Measurements from ENCODE around the gene WIZ. TPM values are rescaled to one million over a fixed set of nuclear protein-coding genes. Genes with fewer than 3 reads are reported as not detected.

WIZ gene
- total RNA-seq, 1 experiment from 2014 or later: 18.4 TPM

GRCh38 chr19:15466851-15467733 lies 17.3 kb upstream of the WIZ start:
- peak; percentile 14 for DNase-seq (ENCODE audit: low spot score)

DNA sequence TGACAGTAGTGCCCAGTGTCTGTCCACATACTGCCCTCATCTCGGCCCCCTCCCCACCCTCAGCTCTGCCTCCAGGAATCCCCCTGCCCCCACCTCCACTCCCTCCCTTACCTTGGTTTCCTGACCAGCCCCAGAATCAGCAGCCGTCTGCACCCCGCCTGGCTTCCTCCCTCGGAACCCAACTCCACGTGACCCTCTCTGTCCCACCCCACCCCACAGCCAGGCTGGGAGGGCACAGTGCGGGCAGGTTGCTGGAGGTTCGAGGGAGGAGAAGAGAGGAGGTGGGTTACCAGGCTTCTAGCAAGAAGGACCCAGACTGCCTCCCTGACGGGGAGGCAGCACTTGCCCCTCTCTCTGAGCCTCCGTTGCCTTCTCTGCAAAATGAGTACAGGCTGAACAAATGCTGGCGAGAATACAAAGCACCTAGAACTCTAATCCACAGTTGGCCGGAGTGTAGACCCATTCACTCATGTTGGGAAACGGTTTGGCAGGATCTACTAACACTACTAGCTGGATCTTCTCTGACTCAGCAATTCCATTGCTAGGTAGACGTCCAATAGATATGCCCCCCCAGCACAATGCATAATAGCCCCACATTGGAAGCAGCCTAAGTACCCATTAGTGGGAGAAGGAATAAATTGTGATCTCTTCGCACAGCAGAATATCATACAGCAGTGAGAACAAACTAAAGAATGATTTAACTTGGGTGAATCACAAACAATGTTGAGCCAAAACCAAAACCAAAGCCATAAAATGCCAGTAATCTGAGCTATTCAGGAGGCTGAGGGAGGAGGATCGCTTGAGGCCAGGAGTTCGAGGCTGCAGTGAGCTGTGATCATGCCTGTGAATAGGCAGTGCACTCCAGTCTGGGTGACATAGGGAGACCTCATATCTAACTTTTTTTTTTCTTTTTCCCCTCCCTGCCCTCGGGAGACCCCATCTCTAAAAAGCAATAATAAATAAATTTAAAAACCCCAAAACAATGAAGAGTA lies 14.9 kb upstream of the WIZ start, which contains the start of gene RASAL3:
Gene RASAL3 (minus strand): TSS at position 151 of the 992 bp plus-strand sequence. CDS start 186 bp downstream, outside the sequence.
- DNase-seq (ENCODE audit: low spot score): no peak

GRCh38 chr19:15463861-15464371 lies 14.2 kb upstream of the WIZ start:
- DNase-seq (ENCODE audit: low spot score): no peak

GRCh38 chr19:15461694-15462093 lies 11.9 kb upstream of the WIZ start:
- no peak for DNase-seq (ENCODE audit: low spot score)

GRCh38 chr19:15457701-15458484 lies 8.1 kb upstream of the WIZ start:
- DNase-seq (ENCODE audit: low spot score): no peak

DNA sequence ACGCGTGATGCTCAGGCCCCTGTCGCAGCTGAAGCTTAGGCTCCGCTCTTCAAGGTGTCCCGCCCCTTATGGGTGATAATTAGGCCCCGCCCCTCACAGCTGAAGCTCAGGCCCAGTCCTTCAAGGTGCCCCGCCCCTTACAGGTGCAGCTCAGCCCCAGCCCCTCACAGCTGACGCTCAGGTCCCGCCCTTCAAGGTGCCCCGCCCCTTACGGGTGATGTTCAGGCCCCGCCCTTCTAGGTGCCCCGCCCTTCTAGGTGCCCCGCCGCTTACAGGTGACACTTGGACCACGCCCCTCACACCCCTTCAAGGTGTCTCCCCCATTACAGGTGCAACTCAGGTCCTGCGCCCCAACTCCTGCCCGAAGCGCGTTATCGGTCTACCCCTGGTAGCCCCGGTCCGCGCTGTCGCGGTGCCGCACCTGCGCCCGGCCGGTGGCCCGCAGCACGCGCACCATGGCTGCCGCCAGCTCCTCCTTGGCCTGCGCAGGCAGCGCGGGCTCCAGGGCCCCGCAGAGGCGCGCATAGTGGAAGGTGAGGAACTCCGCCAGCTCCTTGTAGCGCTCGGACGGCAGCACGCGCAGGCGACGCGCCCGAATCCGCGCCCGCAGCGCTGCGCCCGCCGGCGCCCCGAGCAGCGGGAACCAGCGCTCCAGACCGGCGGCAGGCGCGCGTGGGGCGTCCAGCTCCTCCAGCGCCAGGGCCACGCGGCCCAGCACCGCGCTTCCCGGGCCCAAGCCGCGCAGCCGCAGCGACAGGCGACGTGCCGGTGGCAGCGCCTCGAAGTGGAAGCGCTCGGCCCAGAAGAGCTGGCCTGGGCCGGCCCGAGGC lies 7.3 kb upstream of the WIZ start:
- no peak for DNase-seq (ENCODE audit: low spot score)

- DNase-seq (ENCODE audit: low spot score): no peak
Measured at GRCh38 chr19:15456441-15456840, 6.7 kb upstream of the WIZ start.

DNA sequence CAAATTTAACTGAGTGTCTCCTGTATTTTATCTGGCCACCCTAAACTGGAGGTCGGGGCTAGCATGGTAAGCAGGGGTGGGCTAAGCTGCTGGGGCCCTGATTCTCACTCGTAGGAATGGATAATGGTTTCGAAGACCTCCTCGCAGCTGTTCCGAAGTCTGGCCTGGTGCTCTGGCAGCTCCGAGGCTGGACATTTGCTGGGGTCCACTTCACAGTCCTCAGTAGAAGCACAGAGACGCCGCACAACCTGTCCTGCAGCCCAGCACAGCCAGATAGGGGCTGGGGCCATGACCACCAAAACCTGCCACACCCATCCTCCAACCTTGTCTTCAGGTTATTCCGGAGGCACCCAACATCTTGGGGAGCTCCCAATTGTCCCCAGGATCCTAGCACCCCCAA lies 6.2 kb upstream of the WIZ start:
- no peak for DNase-seq (ENCODE audit: low spot score)

DNA sequence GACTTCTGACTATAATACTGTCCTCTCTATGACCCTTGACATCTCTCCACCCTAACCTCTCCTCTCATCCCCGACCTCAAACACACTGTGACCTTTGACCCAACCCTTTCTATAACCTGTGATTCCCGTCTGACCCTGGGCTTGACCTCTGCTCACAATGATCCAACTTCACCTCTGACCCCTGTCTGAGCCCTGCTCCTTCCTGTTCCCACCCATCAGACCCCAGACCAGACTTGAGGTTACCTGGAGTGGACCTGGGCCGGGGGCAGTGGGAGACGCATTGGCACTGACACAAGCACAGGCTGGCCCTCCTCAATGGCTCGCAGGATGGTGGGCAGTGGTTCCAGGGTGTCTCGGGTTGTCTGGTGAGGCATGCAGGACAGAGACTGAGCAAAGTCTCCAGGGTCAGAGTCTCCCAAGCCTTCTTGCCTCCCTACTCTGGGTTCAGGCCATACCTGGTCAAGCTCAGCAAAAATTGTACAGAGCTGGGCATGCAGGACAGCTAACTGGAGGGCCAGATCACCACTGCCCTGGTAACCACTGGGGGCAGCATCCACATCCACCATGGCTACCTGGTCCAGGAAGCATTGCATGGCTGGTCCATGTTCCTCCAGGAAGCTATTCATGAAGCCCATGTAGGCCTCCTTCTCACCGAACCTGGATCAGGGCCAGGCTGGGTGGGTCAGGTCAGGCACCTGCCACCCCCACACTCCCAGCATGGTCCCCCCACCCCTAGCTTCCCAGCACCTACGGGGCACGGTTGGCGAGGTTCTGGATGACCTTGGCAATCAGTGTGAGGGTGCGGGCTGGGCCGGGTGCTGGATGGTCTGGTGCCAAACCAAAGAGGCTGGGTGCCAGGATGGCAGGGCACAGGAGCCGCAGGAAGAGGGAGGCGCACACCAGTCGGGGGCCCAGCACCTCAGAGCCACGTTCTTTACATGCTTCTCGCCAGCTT lies 4.4 kb upstream of the WIZ start:
- no peak for DNase-seq (ENCODE audit: low spot score)

GRCh38 chr19:15453091-15453578 lies 3.4 kb upstream of the WIZ start:
- DNase-seq (ENCODE audit: low spot score): no peak

DNA sequence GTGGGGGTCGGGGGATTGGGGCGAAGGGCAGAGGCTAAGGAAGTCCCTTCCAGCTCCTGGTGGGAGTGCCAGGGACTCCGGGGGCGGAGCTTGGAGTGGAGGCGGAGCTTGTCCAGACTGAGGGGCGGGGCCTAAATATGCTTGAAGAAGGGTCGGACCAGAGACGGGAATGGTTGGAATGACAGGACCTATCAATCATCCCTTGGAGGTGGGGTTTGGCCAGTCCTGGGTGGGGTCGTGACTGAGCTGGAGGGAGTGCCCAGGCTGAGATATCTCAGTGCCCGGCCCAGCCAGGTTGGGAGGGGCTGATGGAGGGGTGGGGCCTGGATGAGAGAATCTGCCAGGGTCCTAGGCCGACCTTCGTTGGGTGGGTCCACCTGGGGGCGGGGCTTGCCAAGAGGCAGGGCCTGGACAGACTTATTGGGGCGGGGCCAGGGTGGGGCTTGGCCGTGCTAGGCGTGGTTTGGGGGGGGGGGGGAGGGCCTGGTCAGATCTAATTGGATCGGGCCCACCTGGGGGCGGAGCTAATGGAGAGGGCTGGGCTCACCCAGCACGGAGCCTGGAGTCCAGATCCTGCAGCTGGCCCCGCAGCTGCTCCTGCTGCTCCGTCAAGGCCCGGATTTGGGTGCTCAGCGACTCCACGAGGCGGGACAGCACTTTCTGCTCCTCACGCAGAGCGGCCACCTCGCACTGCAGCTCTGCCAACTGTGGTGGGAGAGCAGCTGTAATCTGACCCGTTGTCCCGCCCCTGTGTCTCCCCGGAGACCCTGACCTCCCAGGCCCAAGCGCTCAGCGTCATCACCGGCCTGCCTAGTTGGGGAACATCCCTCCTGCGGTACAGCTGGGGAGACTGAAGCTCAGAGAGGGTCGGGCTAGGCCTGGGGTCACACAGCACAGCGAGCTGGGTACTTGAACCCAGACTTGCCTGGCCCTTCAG lies 2.6 kb upstream of the WIZ start:
- peak; percentile 36 for DNase-seq (ENCODE audit: low spot score)

DNA sequence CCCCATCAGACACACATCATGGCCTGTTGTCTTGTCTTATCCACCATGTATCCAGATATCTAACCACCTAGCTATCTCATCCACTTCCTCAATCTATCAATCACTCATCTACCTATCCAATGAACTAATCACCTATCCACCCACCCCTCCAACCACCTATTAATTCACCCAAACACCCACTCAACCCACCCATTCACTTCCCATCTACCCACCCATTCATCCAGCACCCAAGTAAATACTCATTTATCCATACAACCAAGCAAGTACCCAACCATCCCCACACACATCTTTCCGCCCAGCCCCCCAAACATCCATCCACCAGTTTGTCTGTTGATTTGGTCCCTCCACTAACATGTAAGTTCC lies 753 bp upstream of the WIZ start:
- DNase-seq (ENCODE audit: low spot score): no peak

DNA sequence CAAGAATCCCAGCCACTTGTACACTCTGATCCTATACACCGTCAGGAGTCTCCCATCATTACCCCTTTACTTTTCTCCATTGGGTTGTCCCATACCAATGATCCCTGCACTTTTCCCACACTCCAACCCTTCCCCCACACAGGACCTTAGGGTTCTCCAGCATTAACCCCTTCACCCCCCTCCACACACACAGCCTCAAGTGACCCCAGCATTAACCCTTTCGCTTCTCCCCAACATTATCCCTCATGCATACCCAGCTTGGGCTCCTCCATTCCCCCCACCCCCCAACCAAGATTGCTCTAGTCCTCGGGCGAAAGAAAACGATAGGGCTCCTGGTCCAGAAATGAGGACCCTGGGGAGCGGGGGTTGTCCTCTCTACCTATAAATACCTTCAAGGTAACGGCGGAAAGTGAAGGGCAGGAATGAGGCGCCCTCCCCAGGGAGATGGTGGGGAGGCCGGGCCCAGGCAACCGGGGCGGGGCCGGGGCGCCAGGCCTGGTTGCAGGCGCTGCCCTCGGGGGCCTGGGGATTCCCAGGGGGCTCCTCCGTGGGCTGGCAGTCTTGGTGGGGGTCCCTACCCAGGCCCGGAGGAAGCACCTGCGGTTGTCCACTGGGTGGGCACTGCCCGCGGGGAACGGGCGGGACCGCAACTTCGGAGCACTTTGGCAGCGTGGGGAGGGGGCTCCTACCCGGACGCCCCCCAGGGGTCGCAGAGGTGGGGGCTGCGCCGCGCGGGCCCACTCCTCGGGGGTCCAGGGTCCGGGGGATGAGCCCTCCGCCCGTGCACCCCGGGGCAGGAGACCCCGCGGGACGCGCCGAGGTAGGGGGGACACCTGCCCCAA lies 757 bp downstream of the WIZ start:
- no peak for DNase-seq (ENCODE audit: low spot score)

DNA sequence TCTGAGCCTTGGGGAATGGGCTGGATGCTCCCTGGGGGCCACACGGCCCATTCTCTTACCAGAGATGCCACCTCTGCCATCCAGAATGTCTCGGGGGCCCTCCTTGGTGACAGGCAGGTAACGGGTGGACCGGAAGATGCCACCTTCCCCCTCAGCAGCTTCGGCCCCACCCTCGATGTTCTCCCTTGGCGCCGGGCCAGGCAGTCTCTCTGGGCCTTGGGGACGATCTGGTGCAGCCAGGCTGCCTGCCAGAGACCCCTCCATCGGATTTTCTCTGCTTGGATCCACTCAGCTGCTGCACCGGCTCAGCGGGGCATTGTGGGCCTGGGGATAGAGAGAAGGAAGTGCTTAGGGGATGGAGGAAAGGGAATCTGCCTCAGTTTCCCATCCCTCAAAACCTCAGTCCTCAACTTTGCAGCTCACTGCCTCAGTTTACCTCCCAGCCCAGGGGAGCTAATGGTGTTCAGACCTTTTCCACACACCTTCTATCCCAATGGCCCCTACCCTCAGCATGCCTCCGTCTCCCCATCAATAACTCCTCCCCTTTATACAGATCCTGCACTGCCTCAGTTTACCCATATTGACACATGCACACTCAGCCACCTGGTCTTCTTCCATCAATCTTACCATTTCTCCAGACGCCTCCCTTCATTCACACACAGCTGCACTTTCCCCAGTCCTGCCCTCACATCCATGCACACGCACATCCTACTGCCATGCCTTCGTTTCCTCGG lies 1.5 kb downstream of the WIZ start:
- no peak for DNase-seq (ENCODE audit: low spot score)

DNA sequence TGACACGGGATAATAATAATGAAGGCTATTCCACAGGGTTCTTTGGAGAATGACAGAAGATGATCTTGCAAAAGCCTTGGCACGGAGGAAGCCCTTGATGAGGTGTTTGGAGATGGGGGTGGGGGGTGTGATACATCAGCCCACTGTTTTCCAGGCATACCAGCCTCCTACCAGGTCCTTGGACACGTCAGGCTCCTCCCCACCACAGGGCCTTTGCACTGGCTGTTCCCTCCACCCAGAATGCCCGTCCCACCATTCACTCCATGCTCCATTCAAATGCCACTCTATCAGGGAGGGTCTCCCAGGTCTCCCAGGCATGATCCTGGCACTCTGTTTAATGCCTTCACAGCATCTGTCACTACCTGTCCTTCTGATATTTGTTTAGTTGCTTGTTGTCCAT lies 2.7 kb downstream of the WIZ start:
- DNase-seq (ENCODE audit: low spot score): no peak

DNA sequence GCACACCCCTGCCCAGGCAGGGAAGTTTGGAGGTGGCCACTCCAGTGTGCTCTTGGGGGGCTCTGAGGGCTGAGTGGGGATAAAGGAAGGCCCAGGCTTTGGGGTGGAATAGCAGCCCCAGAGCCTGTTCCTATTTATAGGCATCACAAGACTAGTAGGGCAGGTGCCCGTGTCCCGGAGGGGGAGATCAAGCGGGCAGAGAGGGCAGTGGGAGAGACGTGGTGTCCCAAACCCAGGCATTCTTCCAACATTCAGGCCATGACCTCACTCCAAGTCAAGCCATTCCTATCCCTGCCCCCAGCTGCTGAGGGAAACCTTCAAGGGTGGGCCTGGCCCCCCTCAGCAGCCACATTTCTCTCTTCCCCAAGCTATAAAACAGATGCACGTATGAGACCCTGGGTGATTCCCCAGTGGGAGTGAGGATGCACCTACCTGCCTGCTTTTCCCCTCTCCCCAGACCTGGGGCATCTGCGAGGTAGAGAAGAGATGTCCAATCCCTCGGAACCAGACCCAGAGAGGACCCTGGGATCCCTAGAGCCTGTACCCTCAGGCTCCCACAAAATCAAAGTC lies 3.9 kb downstream of the WIZ start:
- DNase-seq (ENCODE audit: low spot score): no peak

All from HT-29 (cell line).